GM12865 (cell line): ENCODE measurements around the gene PITPNM3.

Source experiments
- DNase-seq: peaks from one replicate; pipeline ENCODE4 v3.0.0; 2010; ENCODE audit warnings: low read depth
- H3K4me3 ChIP-seq: 2 replicates; pipeline ENCODE4 v1.5.1; 2011; ENCODE audit warnings: mild to moderate bottlenecking, low read depth, low read length, control low read depth
- TF ChIP-seq, protein P1 (sequence below): IDR thresholded peaks from 2 replicates; pipeline ENCODE4 v1.5.1; 2011; ENCODE audit warnings: low read length, control low read depth, low read depth, inconsistent platforms; ENCODE audit not compliant: insufficient read depth; ENCODE audit errors: missing control alignments

The PITPNM3 gene

GRCh38 chr17:6558932-6559752 lies 2.8 kb upstream of the PITPNM3 start:
- DNase-seq, result no peak
- H3K4me3 ChIP-seq, result no peak overlapping the region
- TF ChIP-seq, protein P1, sequence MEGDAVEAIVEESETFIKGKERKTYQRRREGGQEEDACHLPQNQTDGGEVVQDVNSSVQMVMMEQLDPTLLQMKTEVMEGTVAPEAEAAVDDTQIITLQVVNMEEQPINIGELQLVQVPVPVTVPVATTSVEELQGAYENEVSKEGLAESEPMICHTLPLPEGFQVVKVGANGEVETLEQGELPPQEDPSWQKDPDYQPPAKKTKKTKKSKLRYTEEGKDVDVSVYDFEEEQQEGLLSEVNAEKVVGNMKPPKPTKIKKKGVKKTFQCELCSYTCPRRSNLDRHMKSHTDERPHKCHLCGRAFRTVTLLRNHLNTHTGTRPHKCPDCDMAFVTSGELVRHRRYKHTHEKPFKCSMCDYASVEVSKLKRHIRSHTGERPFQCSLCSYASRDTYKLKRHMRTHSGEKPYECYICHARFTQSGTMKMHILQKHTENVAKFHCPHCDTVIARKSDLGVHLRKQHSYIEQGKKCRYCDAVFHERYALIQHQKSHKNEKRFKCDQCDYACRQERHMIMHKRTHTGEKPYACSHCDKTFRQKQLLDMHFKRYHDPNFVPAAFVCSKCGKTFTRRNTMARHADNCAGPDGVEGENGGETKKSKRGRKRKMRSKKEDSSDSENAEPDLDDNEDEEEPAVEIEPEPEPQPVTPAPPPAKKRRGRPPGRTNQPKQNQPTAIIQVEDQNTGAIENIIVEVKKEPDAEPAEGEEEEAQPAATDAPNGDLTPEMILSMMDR, result no peak

- TF ChIP-seq, protein P1, result no peak
- no peak overlapping the region for H3K4me3 ChIP-seq
- no peak for DNase-seq
Observed at GRCh38 chr17:6558276-6558675, 1.9 kb upstream of the PITPNM3 start.

DNA sequence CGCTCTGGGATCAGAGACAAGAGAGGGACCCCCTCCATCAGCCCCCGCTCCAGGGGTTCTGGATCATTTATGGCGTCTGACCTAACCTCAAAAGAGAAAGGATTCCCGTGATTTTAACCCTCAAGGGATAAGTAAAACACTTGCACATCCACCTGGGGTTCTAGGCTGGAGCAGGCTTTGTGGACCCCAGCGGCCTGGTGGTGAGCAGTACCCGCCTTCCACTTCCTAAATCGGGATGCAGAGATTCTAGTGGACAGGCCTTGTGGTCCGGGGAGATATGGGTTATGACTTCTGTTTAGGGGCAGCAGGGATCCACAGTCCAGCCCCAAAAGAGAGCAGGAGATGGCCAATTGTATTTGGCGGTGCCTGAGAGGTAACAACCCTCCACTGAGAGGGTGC lies 684 bp upstream of the PITPNM3 start:
- DNase-seq, result no peak
- TF ChIP-seq, protein P1, result no peak
- no peak overlapping the region for H3K4me3 ChIP-seq

DNA sequence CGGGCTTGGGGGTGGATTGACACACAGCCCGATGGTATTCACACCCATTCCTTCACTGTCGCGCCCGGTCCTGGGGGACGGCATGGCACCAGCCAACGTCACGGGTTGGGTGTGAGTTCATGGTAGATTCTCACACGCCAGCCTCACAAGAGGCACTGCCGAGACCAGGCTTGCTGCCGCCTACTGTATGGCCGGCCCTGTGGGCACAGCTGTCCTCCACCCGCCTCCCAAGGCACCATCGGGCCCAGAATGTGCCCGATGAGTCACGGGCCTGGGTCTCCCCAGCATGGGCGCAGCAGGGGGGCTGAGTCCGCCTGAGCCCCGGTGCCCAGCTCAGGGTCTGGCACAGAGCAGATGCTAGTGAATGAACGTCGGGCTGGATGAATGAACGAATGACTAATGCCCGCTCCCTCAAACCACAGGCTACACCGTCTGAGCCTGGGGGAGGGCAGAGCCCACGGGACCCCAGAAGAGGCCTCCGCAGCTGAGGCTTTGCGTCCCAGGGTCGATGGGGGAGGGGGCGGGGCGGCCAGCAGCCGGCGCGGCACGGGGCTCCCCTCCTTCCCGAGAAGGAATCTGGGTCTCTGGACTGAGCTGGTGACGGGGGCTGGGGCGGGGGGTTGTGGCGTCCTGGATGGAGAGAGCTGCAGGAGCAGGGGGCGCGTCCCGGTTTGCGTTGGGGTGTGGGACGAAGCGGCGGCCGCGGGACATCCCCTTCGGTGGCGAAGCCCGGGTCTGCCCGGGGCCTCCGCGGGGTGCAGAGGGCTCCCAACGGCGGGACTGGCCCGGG lies 829 bp downstream of the PITPNM3 start:
- H3K4me3 ChIP-seq, result no peak overlapping the region
- DNase-seq, result no peak

DNA sequence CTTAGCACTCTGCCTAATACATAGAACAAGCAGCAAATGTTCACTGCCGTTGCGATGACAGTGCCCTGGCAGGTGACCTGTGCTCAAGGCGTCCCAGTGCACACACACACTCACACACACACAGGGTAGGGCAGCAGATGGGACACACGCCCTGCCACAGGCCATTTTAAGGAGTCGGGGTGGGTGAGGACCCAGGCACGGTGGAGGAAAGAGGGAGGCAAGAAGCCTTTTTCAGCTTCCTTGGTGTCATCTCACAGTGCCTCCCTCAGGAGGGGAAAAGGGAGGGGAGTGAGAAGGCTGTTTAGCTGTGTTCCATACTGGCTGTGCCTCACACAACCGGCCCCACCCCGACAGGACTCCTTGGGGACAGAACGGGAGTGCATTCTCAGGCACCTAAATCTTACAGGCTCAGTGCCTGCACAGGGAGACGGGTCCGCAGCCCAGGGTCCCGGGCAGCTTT lies 1.5 kb downstream of the PITPNM3 start:
- TF ChIP-seq, protein P1, result no peak
- no peak overlapping the region for H3K4me3 ChIP-seq
- DNase-seq, result no peak

More for the DNA sequence above, 829 bp downstream of the PITPNM3 start:
- TF ChIP-seq, protein P1, result no peak

- TF ChIP-seq, protein P1, result no peak
- no peak overlapping the region for H3K4me3 ChIP-seq
Observed at GRCh38 chr17:6554342-6554741, 2.0 kb downstream of the PITPNM3 start.

More at GRCh38 chr17:6554342-6554741, 2.0 kb downstream of the PITPNM3 start:
- DNase-seq, result no peak
